ENCODE measurements around the gene HDHD3. TPM values are rescaled to one million over a fixed set of nuclear protein-coding genes. Genes with fewer than 3 reads are reported as not detected.

HDHD3 gene
- total RNA-seq, 4 donors from 2014 or later = 9.1 to 30.2 (median 22.8) TPM

GRCh38 chr9:113375057-113376023 is 1.4 kb downstream of the HDHD3 start:
- TF ChIP-seq EP300 (IDR thresholded peaks at IDR 0.05) (no peak), POLR2A (IDR thresholded peaks at IDR 0.05; ENCODE audit: low read depth) (no peak), POLR2AphosphoS5 (IDR thresholded peaks at IDR 0.05) (no peak), CTCF (IDR thresholded peaks at IDR 0.05) (no peak)
- Histone ChIP-seq H3K27me3 (no peaks in the 10 kb centered on the region), H3K27ac (replicated peaks in 1 of 4) (no peak overlapping the region), H3K9me3 (no peaks in the 10 kb centered on the region), H3K4me3 (peak overlapping the region in 3 of 4 donors; percentile 82 to 90 (median 84)), H3K4me1 (peaks cover 12 to 23% (median 20%) of the 10 kb centered on the region in 4 donors), H3K36me3 (peaks cover 14 to 30% (median 23%) of the 10 kb centered on the region in 4 donors)
- intact Hi-C loops (cut with DNase I) = loop anchor here (5.0 kb wide), 1 partner anchor 33 kb away; the partner anchor contains the start of gene WDR31
- DNase-seq (ENCODE audit: extremely low spot score) = no peak
- 93% methylated on average over 6 of the region's 6 CpGs for WGBS

- H3K27ac ChIP-seq (replicated peaks in 1 of 4) = no peak overlapping the region
- peaks cover 12 to 23% (median 20%) of the 10 kb centered on the region in 4 donors for H3K4me1 ChIP-seq
- H3K9me3 ChIP-seq = no peaks in the 10 kb centered on the region
- DNase-seq (ENCODE audit: extremely low spot score) = no peak
- H3K36me3 ChIP-seq = peaks cover 14 to 30% (median 23%) of the 10 kb centered on the region in 4 donors
- H3K27me3 ChIP-seq = no peaks in the 10 kb centered on the region
- intact Hi-C loops (cut with DNase I) = no loop called here
- TF ChIP-seq POLR2AphosphoS5 (IDR thresholded peaks at IDR 0.05) (no peak), CTCF (IDR thresholded peaks at IDR 0.05) (no peak), POLR2A (IDR thresholded peaks at IDR 0.05; ENCODE audit: low read depth) (no peak), EP300 (IDR thresholded peaks at IDR 0.05) (no peak)
- WGBS = 80% methylated on average over 1 of the region's 24 CpGs
- H3K4me3 ChIP-seq = no peak overlapping the region
These were observed 3.0 kb downstream of the HDHD3 start for GRCh38 chr9:113373676-113374392.

- peaks cover 12 to 23% (median 20%) of the 10 kb centered on the region in 4 donors for H3K4me1 ChIP-seq
- H3K27me3 ChIP-seq = no peaks in the 10 kb centered on the region
- H3K4me3 ChIP-seq = no peak overlapping the region
- peaks cover 14 to 30% (median 23%) of the 10 kb centered on the region in 4 donors for H3K36me3 ChIP-seq
- H3K27ac ChIP-seq (replicated peaks in 1 of 4) = no peak overlapping the region
- no peak for DNase-seq (ENCODE audit: extremely low spot score)
- TF ChIP-seq POLR2A (IDR thresholded peaks at IDR 0.05; ENCODE audit: low read depth) (no peak), EP300 (IDR thresholded peaks at IDR 0.05) (no peak)
- H3K9me3 ChIP-seq = no peaks in the 10 kb centered on the region
- intact Hi-C loops (cut with DNase I) = no loop called here
- 63% methylated on average over 3 of the region's 3 CpGs for WGBS
These were observed 3.5 kb downstream of the HDHD3 start for GRCh38 chr9:113373256-113373655.

- intact Hi-C loops (cut with DNase I) = no loop called here
- no peak for TF ChIP-seq POLR2A (IDR thresholded peaks at IDR 0.05; ENCODE audit: low read depth)
- TF ChIP-seq POLR2AphosphoS5 (IDR thresholded peaks at IDR 0.05) = no peak
- no peak for TF ChIP-seq EP300 (IDR thresholded peaks at IDR 0.05)
- TF ChIP-seq CTCF (IDR thresholded peaks at IDR 0.05) = no peak
These were observed 4.7 kb downstream of the HDHD3 start for GRCh38 chr9:113372059-113372458.

More at GRCh38 chr9:113372059-113372458, 4.7 kb downstream of the HDHD3 start:
- Histone ChIP-seq H3K36me3 (peaks cover 14 to 30% (median 23%) of the 10 kb centered on the region in 4 donors), H3K9me3 (no peaks in the 10 kb centered on the region), H3K27me3 (no peaks in the 10 kb centered on the region), H3K4me3 (no peak overlapping the region), H3K4me1 (peaks cover 9 to 18% (median 15%) of the 10 kb centered on the region in 4 donors), H3K27ac (replicated peaks in 1 of 4) (no peak overlapping the region)
- no peak for DNase-seq (ENCODE audit: extremely low spot score)
- 90% methylated on average over 5 of the region's 5 CpGs for WGBS
